Measurements from ENCODE around the gene DSCAML1.

DSCAML1 gene

DNA sequence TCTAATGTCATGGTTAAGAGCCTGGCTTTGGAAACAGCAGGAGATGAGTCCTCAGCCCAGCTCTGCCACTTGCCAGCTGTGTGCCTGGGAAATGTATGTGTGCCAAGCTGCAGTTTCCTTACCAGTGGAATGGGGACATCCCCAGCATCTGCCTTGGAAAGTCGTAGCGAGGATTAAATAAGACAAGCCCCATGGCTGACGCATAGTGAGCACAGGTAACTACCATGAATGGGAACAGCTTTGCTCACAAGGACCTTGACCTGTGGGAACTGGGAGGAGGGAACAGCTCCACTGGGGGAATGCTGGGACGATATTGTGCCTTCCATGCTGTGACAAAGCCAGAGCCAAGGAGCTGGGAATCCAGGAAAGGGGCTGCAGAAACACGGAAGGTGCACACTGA, 2.6 kb upstream of the DSCAML1 start:
- TF ChIP-seq, protein P1, sequence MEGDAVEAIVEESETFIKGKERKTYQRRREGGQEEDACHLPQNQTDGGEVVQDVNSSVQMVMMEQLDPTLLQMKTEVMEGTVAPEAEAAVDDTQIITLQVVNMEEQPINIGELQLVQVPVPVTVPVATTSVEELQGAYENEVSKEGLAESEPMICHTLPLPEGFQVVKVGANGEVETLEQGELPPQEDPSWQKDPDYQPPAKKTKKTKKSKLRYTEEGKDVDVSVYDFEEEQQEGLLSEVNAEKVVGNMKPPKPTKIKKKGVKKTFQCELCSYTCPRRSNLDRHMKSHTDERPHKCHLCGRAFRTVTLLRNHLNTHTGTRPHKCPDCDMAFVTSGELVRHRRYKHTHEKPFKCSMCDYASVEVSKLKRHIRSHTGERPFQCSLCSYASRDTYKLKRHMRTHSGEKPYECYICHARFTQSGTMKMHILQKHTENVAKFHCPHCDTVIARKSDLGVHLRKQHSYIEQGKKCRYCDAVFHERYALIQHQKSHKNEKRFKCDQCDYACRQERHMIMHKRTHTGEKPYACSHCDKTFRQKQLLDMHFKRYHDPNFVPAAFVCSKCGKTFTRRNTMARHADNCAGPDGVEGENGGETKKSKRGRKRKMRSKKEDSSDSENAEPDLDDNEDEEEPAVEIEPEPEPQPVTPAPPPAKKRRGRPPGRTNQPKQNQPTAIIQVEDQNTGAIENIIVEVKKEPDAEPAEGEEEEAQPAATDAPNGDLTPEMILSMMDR (IDR thresholded peaks at IDR 0.05; ENCODE audit: low read depth, low read length, missing control alignments), result no peak
- no peak for DNase-seq (ENCODE audit: extremely low read depth, low read depth)
- H3K4me3 ChIP-seq (replicated peaks; ENCODE audit: low read depth, low read length), result no peak overlapping the region

DNA sequence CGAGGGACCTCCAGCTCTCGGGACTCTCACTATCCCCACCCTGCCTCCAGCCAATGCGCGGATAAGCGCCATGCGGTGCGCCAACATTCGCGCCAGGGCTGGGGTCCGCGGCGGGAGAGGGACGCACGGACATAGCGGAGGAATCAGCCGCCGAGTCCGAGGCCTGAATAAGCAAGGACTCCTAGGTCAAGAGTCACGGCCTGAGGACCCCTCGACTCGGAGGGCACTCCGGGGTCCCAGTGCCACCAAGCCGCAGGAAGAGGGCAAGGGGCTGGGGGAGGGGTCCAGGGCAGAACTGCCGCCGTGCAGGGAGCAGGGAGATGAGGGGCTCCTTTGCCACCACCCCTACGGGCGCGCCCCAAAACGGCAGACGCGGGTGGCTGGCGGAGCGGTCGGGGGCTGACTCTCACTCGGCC, 552 bp downstream of the DSCAML1 start:
- no peak for DNase-seq (ENCODE audit: extremely low read depth, low read depth)
- TF ChIP-seq, protein P1 (IDR thresholded peaks at IDR 0.05; ENCODE audit: low read depth, low read length, missing control alignments), result no peak
- H3K4me3 ChIP-seq (replicated peaks; ENCODE audit: low read depth, low read length), result no peak overlapping the region

- TF ChIP-seq, protein P1 (IDR thresholded peaks at IDR 0.05; ENCODE audit: low read depth, low read length, missing control alignments), result no peak
- H3K4me3 ChIP-seq (replicated peaks; ENCODE audit: low read depth, low read length), result no peak overlapping the region
- no peak for DNase-seq (ENCODE audit: extremely low read depth, low read depth)
Measured at GRCh38 chr11:117795638-117796455, 1.2 kb downstream of the DSCAML1 start.

- TF ChIP-seq, protein P1 (IDR thresholded peaks at IDR 0.05; ENCODE audit: low read depth, low read length, missing control alignments), result no peak
- DNase-seq (ENCODE audit: extremely low read depth, low read depth), result no peak
- no peak overlapping the region for H3K4me3 ChIP-seq (replicated peaks; ENCODE audit: low read depth, low read length)
Measured at GRCh38 chr11:117794772-117795629, 2.0 kb downstream of the DSCAML1 start.

GRCh38 chr11:117794135-117794534, 2.9 kb downstream of the DSCAML1 start:
- TF ChIP-seq, protein P1 (IDR thresholded peaks at IDR 0.05; ENCODE audit: low read depth, low read length, missing control alignments), result no peak
- no peak overlapping the region for H3K4me3 ChIP-seq (replicated peaks; ENCODE audit: low read depth, low read length)
- DNase-seq (ENCODE audit: extremely low read depth, low read depth), result no peak

DNA sequence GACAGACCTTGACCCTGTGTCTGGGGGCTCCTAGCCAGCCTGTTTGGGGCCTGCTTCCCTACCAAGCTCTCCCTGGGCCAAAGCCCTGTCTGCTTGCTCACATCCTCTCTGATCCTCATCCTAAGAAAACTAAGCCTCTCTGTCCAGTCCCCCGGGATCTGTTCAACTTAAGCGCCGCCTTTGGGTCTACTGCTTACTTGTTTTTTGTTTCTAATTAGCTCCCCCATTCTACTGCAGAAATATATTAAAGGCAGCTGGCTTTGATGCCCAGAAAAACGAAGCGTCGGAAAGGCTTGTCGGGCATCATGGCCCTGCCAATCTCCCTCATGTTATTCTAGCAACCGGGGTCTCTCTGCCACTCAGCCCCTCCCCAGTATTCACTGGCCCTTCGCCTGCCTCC, 3.4 kb downstream of the DSCAML1 start:
- DNase-seq (ENCODE audit: extremely low read depth, low read depth), result no peak
- TF ChIP-seq, protein P1 (IDR thresholded peaks at IDR 0.05; ENCODE audit: low read depth, low read length, missing control alignments), result no peak
- no peak overlapping the region for H3K4me3 ChIP-seq (replicated peaks; ENCODE audit: low read depth, low read length)
